A549 (cell line): ENCODE results near the gene EVI5L. TPM values are rescaled to one million over a fixed set of nuclear protein-coding genes. Genes with fewer than 3 reads are reported as not detected.

Source experiments
- ATAC-seq, 2 experiments: fragments of 200-7000 bp in 1 of 2; fragments of >200 bp in 1 of 2; cut with Nextera tagmentation in 1 of 2; cut with Tn5 transposase in 1 of 2; 3 replicates each; pipeline versions ENCODE4 v1.8.0 to v1.9.1; 2018 to 2020; ENCODE audit warnings: mild to moderate bottlenecking in 1 of 2, moderate library complexity in 1 of 2
- CTCF ChIA-PET: fragments of 300-600 bp; sonication (Branson Sonifier 250); formaldehyde crosslinking; extraction: SDS; loops from one replicate; lab custom pipeline; 2021; ENCODE audit warnings: antibody characterized with exemption, inconsistent platforms; lab: Yijun Ruan, JAX
- POLR2A ChIA-PET: fragments of 350-600 bp; formaldehyde crosslinking; extraction: SDS; loops from one replicate; lab custom pipeline; 2021; ENCODE audit warnings: antibody characterized with exemption, inconsistent platforms; lab: Yijun Ruan, JAX
- DNase-seq, 2 experiments: peaks; one replicate each; pipeline versions ENCODE4 v3.0.0 to v3.0.0-alpha.2; 2011 to 2016; ENCODE audit warnings: low read depth in 1 of 2, low spot score in 1 of 2
- FAIRE-seq: peaks from 2 replicates; lab custom pipeline; 2011; peaks lifted over from hg19 to GRCh38; lab: Jason Lieb, UNC
- H3K27ac ChIP-seq, 2 experiments: fragments of >200 bp; sonication (Bioruptor Twin); formaldehyde crosslinking; 3 replicates each; pipeline ENCODE4 v1.5.1; 2016 to 2017
- H3K4me1 ChIP-seq: fragments of >200 bp; sonication (Bioruptor Twin); formaldehyde crosslinking; 3 replicates; pipeline ENCODE4 v1.6.1; 2016
- H3K4me2 ChIP-seq: fragments of >200 bp; sonication (Bioruptor Twin); formaldehyde crosslinking; 3 replicates; pipeline ENCODE4 v1.6.1; 2016
- H3K4me3 ChIP-seq: fragments of >200 bp; sonication (Bioruptor Twin); formaldehyde crosslinking; 3 replicates; pipeline ENCODE4 v1.5.1; 2016
- H3K9me3 ChIP-seq: fragments of >200 bp; sonication (Bioruptor Twin); formaldehyde crosslinking; 3 replicates; pipeline ENCODE4 v1.6.1; 2016
- CBX2 ChIP-seq: fragments of 200-600 bp; sonication (generic); IDR thresholded peaks from 2 replicates; pipeline ENCODE4 v1.6.1; 2016; ENCODE audit warnings: low read depth, mild to moderate bottlenecking, borderline replicate concordance
- CEBPB ChIP-seq, 2 experiments: fragments of >200 bp in 1 of 2; sonication (Bioruptor Twin) in 1 of 2; formaldehyde crosslinking in 1 of 2; IDR thresholded peaks; 2 replicates each; pipeline ENCODE4 v1.6.1; 2012 to 2016
- EHF ChIP-seq: fragments of 250-450 bp; sonication (Bioruptor Pico); IDR thresholded peaks from 2 replicates; pipeline ENCODE4 v1.5.0; 2020; ENCODE audit warnings: mild to moderate bottlenecking
- FOSB ChIP-seq: fragments of 250-450 bp; sonication (Bioruptor Pico); IDR thresholded peaks from 2 replicates; pipeline ENCODE4 v1.5.0; 2020; ENCODE audit warnings: mild to moderate bottlenecking, moderate library complexity
- FOXS1 ChIP-seq: fragments of 250-450 bp; sonication (Bioruptor Pico); IDR thresholded peaks from 2 replicates; pipeline ENCODE4 v1.5.0; 2020; ENCODE audit warnings: mild to moderate bottlenecking, moderate library complexity
- GATA3 ChIP-seq: IDR thresholded peaks from 2 replicates; pipeline ENCODE4 v1.6.1; 2012; ENCODE audit warnings: borderline replicate concordance
- HDAC2 ChIP-seq: fragments of 200-600 bp; sonication (generic); IDR thresholded peaks from 2 replicates; pipeline ENCODE4 v1.6.1; 2016
- MAFK ChIP-seq: fragments of 450-650 bp; IDR thresholded peaks from 2 replicates; pipeline ENCODE4 v1.6.1; 2014; ENCODE audit not compliant: partially characterized antibody
- RAD21 ChIP-seq, 2 experiments: fragments of >200 bp in 1 of 2; sonication (Bioruptor Twin) in 1 of 2; formaldehyde crosslinking in 1 of 2; IDR thresholded peaks in 1 of 2; conservative IDR thresholded peaks in 1 of 2; 2 replicates in 1 of 2; 3 replicates in 1 of 2; pipeline ENCODE4 v1.6.1; 2012 to 2018; ENCODE audit warnings: inconsistent platforms in 1 of 2
- RCOR1 ChIP-seq: fragments of 150-350 bp; IDR thresholded peaks from 2 replicates; pipeline ENCODE4 v1.6.1; 2014; ENCODE audit warnings: antibody characterized with exemption, low read length, low read depth
- REST ChIP-seq: fragments of 200-600 bp; sonication (generic); IDR thresholded peaks from 2 replicates; pipeline ENCODE4 v1.6.1; 2016; ENCODE audit warnings: antibody characterized with exemption, mild to moderate bottlenecking, moderate library complexity
- RNF2 ChIP-seq: fragments of 200-600 bp; sonication (generic); IDR thresholded peaks from 2 replicates; pipeline ENCODE4 v1.6.1; 2016; ENCODE audit warnings: low read depth, mild to moderate bottlenecking, antibody characterized with exemption, moderate library complexity, borderline replicate concordance
- SMC3 ChIP-seq: fragments of >200 bp; sonication (Bioruptor Twin); formaldehyde crosslinking; IDR thresholded peaks from 3 replicates; pipeline ENCODE4 v1.6.1; 2018; ENCODE audit warnings: inconsistent platforms
- TFCP2L1 ChIP-seq: fragments of 250-450 bp; sonication (Bioruptor Pico); IDR thresholded peaks from 2 replicates; pipeline ENCODE4 v1.5.0; 2021; ENCODE audit warnings: mild to moderate bottlenecking
- TP53 ChIP-seq: fragments of 250-450 bp; sonication (Bioruptor Pico); IDR thresholded peaks from 2 replicates; pipeline ENCODE4 v1.5.0; 2021; ENCODE audit warnings: mild to moderate bottlenecking, moderate library complexity
- ZC3H11A ChIP-seq: fragments of 450-650 bp; IDR thresholded peaks from 2 replicates; pipeline ENCODE4 v1.6.1; 2014; ENCODE audit warnings: antibody characterized with exemption, mild to moderate bottlenecking
- ZSCAN20 ChIP-seq: fragments of 250-450 bp; sonication (Bioruptor Pico); IDR thresholded peaks from 2 replicates; pipeline ENCODE4 v1.8.0; 2022; ENCODE audit warnings: mild to moderate bottlenecking, moderate library complexity
- WGBS: methylation state at CpG from one replicate; pipeline ENCODE4 v1.1.6; 2017; ENCODE audit errors: missing lambda C conversion rate; 5-methylcytosine and 5-hydroxymethylcytosine counted together
- polyA plus RNA-seq, 4 experiments: library from polyadenylated mRNA; depleted of rRNA in 3 of 4; stranded (reverse); fragments of >200 nt; fragmentation: RNase III in 1 of 4; extraction: RNeasy Plus Mini Kit Qiagen cat#74134 plus additional on column Dnase treatment in 1 of 4; gene quantifications; 2 replicates in 3 of 4; 3 replicates in 1 of 4; pipeline ENCODE4 v1.2.3, GENCODE V29; 2011 to 2017
- TF ChIP-seq, protein P1 (sequence below): fragments of 250-450 bp; sonication (Bioruptor Pico); IDR thresholded peaks from 2 replicates; pipeline ENCODE4 v1.5.0; 2020; ENCODE audit warnings: low read depth, mild to moderate bottlenecking, moderate library complexity
- TF ChIP-seq, protein P2 (sequence below): fragments of >200 bp; sonication (Bioruptor Twin); formaldehyde crosslinking; IDR thresholded peaks from 3 replicates; pipeline ENCODE4 v1.5.1; 2016

EVI5L gene
- polyA plus RNA-seq, 2 of the 4 experiments (the other 2 are of a cell fraction): 1.2 to 1.8 TPM

- H3K4me1 ChIP-seq: no peaks in the 10 kb centered on the region; the same call in 1 of the 3 replicates
- FAIRE-seq: no peak
- no peak overlapping the region for H3K27ac ChIP-seq
- WGBS: 95% methylated on average over 20 of the region's 54 CpGs
- TF ChIP-seq TP53 (CRISPR knock-in tag) (no peak), CEBPB (IDR thresholded peaks at IDR 0.05) (no peak), SMC3 (no peak), EHF (CRISPR knock-in tag) (no peak)
- TF ChIP-seq, protein P1, sequence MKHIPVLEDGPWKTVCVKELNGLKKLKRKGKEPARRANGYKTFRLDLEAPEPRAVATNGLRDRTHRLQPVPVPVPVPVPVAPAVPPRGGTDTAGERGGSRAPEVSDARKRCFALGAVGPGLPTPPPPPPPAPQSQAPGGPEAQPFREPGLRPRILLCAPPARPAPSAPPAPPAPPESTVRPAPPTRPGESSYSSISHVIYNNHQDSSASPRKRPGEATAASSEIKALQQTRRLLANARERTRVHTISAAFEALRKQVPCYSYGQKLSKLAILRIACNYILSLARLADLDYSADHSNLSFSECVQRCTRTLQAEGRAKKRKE (CRISPR knock-in tag): no peak
- CTCF ChIA-PET: interaction anchor here (1.4 kb wide), 1 partner anchor 42 kb away, joined by 4 read pairs; no protein-coding TSS in a partner anchor
- no peak overlapping the region for H3K4me2 ChIP-seq
- no peak for DNase-seq
- H3K9me3 ChIP-seq: no peaks in the 10 kb centered on the region
- ATAC-seq: no peak
- POLR2A ChIA-PET: no interaction called here
- no peak overlapping the region for H3K4me3 ChIP-seq
Observed at GRCh38 chr19:7910321-7911161, 80.5 kb downstream of the EVI5L start.

GRCh38 chr19:7911508-7912143 is 81.6 kb downstream of the EVI5L start:
- no peak for DNase-seq
- TF ChIP-seq FOSB (CRISPR knock-in tag) (no peak), RAD21 (conservative IDR thresholded peaks at IDR 0.05 in 1 of 2, IDR thresholded peaks at IDR 0.05 in 1 of 2) (no peak), TFCP2L1 (CRISPR knock-in tag) (no peak), GATA3 (no peak), RNF2 (no peak), ZC3H11A (no peak)
- TF ChIP-seq, all 56 proteins: peak for 0
- ATAC-seq: no peak
- no peak overlapping the region for H3K4me3 ChIP-seq
- FAIRE-seq: no peak
- CTCF ChIA-PET: interaction anchor here (1.2 to 2.1 kb wide), 3 partner anchors 8 to 43 kb away, joined by 3 to 8 read pairs (median 6); partner anchors contain the start of gene MAP2K7
- H3K9me3 ChIP-seq: no peaks in the 10 kb centered on the region
- POLR2A ChIA-PET: interaction anchor here (1.7 kb wide), 1 partner anchor 8 kb away, joined by 5 read pairs; the partner anchor contains the start of gene MAP2K7
- H3K4me1 ChIP-seq: peaks cover 2% of the 10 kb centered on the region; the same call in 1 of the 3 replicates
- no peak overlapping the region for H3K4me2 ChIP-seq
- H3K27ac ChIP-seq: no peak overlapping the region
- 88% methylated on average over 11 of the region's 18 CpGs for WGBS

- 93% methylated on average over 17 of the region's 31 CpGs for WGBS
- H3K27ac ChIP-seq: no peak overlapping the region
- no peak overlapping the region for H3K4me3 ChIP-seq
- no peak for ATAC-seq
- no peaks in the 10 kb centered on the region for H3K9me3 ChIP-seq
- TF ChIP-seq, protein P2, sequence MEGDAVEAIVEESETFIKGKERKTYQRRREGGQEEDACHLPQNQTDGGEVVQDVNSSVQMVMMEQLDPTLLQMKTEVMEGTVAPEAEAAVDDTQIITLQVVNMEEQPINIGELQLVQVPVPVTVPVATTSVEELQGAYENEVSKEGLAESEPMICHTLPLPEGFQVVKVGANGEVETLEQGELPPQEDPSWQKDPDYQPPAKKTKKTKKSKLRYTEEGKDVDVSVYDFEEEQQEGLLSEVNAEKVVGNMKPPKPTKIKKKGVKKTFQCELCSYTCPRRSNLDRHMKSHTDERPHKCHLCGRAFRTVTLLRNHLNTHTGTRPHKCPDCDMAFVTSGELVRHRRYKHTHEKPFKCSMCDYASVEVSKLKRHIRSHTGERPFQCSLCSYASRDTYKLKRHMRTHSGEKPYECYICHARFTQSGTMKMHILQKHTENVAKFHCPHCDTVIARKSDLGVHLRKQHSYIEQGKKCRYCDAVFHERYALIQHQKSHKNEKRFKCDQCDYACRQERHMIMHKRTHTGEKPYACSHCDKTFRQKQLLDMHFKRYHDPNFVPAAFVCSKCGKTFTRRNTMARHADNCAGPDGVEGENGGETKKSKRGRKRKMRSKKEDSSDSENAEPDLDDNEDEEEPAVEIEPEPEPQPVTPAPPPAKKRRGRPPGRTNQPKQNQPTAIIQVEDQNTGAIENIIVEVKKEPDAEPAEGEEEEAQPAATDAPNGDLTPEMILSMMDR: no peak
- TF ChIP-seq RCOR1 (no peak), REST (no peak), MAFK (no peak), HDAC2 (no peak), ZSCAN20 (CRISPR knock-in tag) (no peak), CBX2 (no peak), FOXS1 (CRISPR knock-in tag) (no peak)
- peaks cover 6% of the 10 kb centered on the region for H3K4me1 ChIP-seq
- no peak for FAIRE-seq
- CTCF ChIA-PET: interaction anchor here (1.2 to 2.1 kb wide), 3 partner anchors 8 to 44 kb away, joined by 3 to 8 read pairs (median 6); partner anchors contain the start of gene MAP2K7
- DNase-seq: no peak
- H3K4me2 ChIP-seq: no peak overlapping the region
- POLR2A ChIA-PET: interaction anchor here (1.7 kb wide), 1 partner anchor 9 kb away, joined by 5 read pairs; the partner anchor contains the start of gene MAP2K7
Observed at GRCh38 chr19:7912144-7912696, 82.2 kb downstream of the EVI5L start.
